H9 (cell line): Measurements from ENCODE around the gene AMOT. TPM values are rescaled to one million over a fixed set of nuclear protein-coding genes. Genes with fewer than 3 reads are reported as not detected.

Experiments
- DNase-seq: peaks from one replicate; pipeline ENCODE4 v3.0.0-alpha.2; 2017
- H2AFZ ChIP-seq: one replicate; pipeline ENCODE4 v1.6.1; 2013; ENCODE audit warnings: mild to moderate bottlenecking, low read length, control low read depth, moderate library complexity
- H2AK5ac ChIP-seq: 2 replicates; pipeline ENCODE4 v1.6.1; 2013; ENCODE audit warnings: low read length, control low read depth, mixed read lengths; ENCODE audit not compliant: insufficient read length
- H2BK120ac ChIP-seq: one replicate; pipeline ENCODE4 v1.6.1; 2013; ENCODE audit warnings: low read depth, mild to moderate bottlenecking, low read length, control low read depth, inconsistent platforms; ENCODE audit not compliant: poor library complexity, severe bottlenecking
- H2BK12ac ChIP-seq: 2 replicates; pipeline ENCODE4 v1.6.1; 2013; ENCODE audit warnings: low read length, control low read depth, mixed read lengths, low read depth; ENCODE audit not compliant: insufficient read length
- H2BK15ac ChIP-seq: 2 replicates; pipeline ENCODE4 v1.6.1; 2013; ENCODE audit warnings: low read depth, low read length, control low read depth
- H2BK20ac ChIP-seq: one replicate; pipeline ENCODE4 v1.6.1; 2013; ENCODE audit warnings: low read depth, mild to moderate bottlenecking, low read length, control low read depth, inconsistent platforms; ENCODE audit not compliant: poor library complexity, severe bottlenecking
- H2BK5ac ChIP-seq: 2 replicates; pipeline ENCODE4 v1.6.1; 2013; ENCODE audit warnings: low read length, control low read depth, mixed read lengths; ENCODE audit not compliant: insufficient read length
- H3K14ac ChIP-seq: 2 replicates; pipeline ENCODE4 v1.6.1; 2013; ENCODE audit warnings: low read length, control low read depth; ENCODE audit not compliant: insufficient read depth
- H3K18ac ChIP-seq: 2 replicates; pipeline ENCODE4 v1.6.1; 2013; ENCODE audit warnings: low read depth, mild to moderate bottlenecking, mixed read lengths, low read length, control low read depth; ENCODE audit not compliant: insufficient read length
- H3K23ac ChIP-seq: 2 replicates; pipeline ENCODE4 v1.6.1; 2013; ENCODE audit warnings: low read length, control low read depth, mixed read lengths, low read depth; ENCODE audit not compliant: insufficient read length
- H3K23me2 ChIP-seq: 2 replicates; pipeline ENCODE4 v1.6.1; 2013; ENCODE audit warnings: low read depth, mild to moderate bottlenecking, mixed read lengths, low read length, control low read depth; ENCODE audit not compliant: insufficient read length, poor library complexity, severe bottlenecking
- H3K27ac ChIP-seq: 2 replicates; pipeline ENCODE4 v1.5.1; 2013; ENCODE audit warnings: low read length, control low read depth, mixed read lengths, low read depth; ENCODE audit not compliant: insufficient read length
- H3K27me3 ChIP-seq: 2 replicates; pipeline ENCODE4 v1.6.1; 2013; ENCODE audit warnings: low read length, control low read depth, inconsistent platforms; ENCODE audit not compliant: insufficient read depth
- H3K4ac ChIP-seq: 2 replicates; pipeline ENCODE4 v1.6.1; 2013; ENCODE audit warnings: low read depth, mild to moderate bottlenecking, control low read depth, inconsistent platforms, low read length, moderate library complexity
- H3K4me1 ChIP-seq: 2 replicates; pipeline ENCODE4 v1.6.1; 2013; ENCODE audit warnings: low read length, control low read depth, inconsistent platforms; ENCODE audit not compliant: insufficient read depth
- H3K4me2 ChIP-seq: 2 replicates; pipeline ENCODE4 v1.6.1; 2013; ENCODE audit warnings: low read length, control low read depth, mixed read lengths; ENCODE audit not compliant: insufficient read length, insufficient read depth
- H3K56ac ChIP-seq: 2 replicates; pipeline ENCODE4 v1.6.1; 2013; ENCODE audit warnings: low read depth, mild to moderate bottlenecking, mixed read lengths, low read length, control low read depth; ENCODE audit not compliant: insufficient read length
- H3K79me1 ChIP-seq: 2 replicates; pipeline ENCODE4 v1.6.1; 2013; ENCODE audit warnings: low read depth, mild to moderate bottlenecking, moderate library complexity, low read length, control low read depth, inconsistent platforms; ENCODE audit not compliant: insufficient read depth, poor library complexity, severe bottlenecking
- H3K79me2 ChIP-seq: 2 replicates; pipeline ENCODE4 v1.6.1; 2013; ENCODE audit warnings: low read length, control low read depth, inconsistent platforms; ENCODE audit not compliant: insufficient read depth
- H3K9ac ChIP-seq: 2 replicates; pipeline ENCODE4 v1.6.1; 2013; ENCODE audit warnings: low read length, control low read depth, mixed read lengths; ENCODE audit not compliant: insufficient read length; ENCODE audit errors: extremely low read depth
- H3K9me3 ChIP-seq: one replicate; pipeline ENCODE4 v1.6.1; 2013; ENCODE audit warnings: low read depth, low read length, inconsistent platforms; ENCODE audit not compliant: control insufficient read depth
- H3T11ph ChIP-seq: one replicate; pipeline ENCODE4 v1.6.1; 2013; ENCODE audit warnings: mild to moderate bottlenecking, low read length, control low read depth, inconsistent platforms
- H4K20me1 ChIP-seq: one replicate; pipeline ENCODE4 v1.6.1; 2013; ENCODE audit not compliant: control insufficient read depth, insufficient read length, insufficient read depth
- H4K5ac ChIP-seq: 2 replicates; pipeline ENCODE4 v1.6.1; 2013; ENCODE audit warnings: low read depth, mild to moderate bottlenecking, mixed read lengths, low read length, control low read depth; ENCODE audit not compliant: insufficient read length
- H4K8ac ChIP-seq: replicated peaks from 2 replicates; pipeline ENCODE4 v1.6.1; 2013; ENCODE audit warnings: low read length, control low read depth, mixed read lengths, low read depth; ENCODE audit not compliant: insufficient read length
- H4K91ac ChIP-seq: 2 replicates; pipeline ENCODE4 v1.6.1; 2013; ENCODE audit warnings: low read depth, mild to moderate bottlenecking, moderate library complexity, mixed read lengths, low read length, control low read depth; ENCODE audit not compliant: insufficient read length
- H3K27ac Mint-ChIP-seq, 3 experiments: 2 replicates in 2 of 3; 3 replicates in 1 of 3; pipeline ENCODE4 v1.8.0; 2020 to 2021; ENCODE audit warnings: mixed read lengths in 3 of 3, mild to moderate bottlenecking in 1 of 3, moderate library complexity in 1 of 3
- H3K27me3 Mint-ChIP-seq: 2 replicates; pipeline ENCODE4 v1.8.0; 2021; ENCODE audit warnings: low read depth, mild to moderate bottlenecking, moderate library complexity, mixed read lengths
- H3K36me3 Mint-ChIP-seq, 3 experiments: 2 replicates in 2 of 3; 3 replicates in 1 of 3; pipeline ENCODE4 v1.8.0; 2020 to 2021; ENCODE audit warnings: low read depth in 3 of 3, mixed read lengths in 3 of 3; ENCODE audit not compliant: insufficient read depth in 1 of 3
- H3K4me1 Mint-ChIP-seq, 2 experiments: 2 replicates each; pipeline ENCODE4 v1.8.0; 2020; ENCODE audit warnings: mixed read lengths in 2 of 2
- H3K4me3 Mint-ChIP-seq, 2 experiments: 2 replicates in 1 of 2; 3 replicates in 1 of 2; pipeline ENCODE4 v1.8.0; 2020 to 2021; ENCODE audit warnings: mild to moderate bottlenecking in 2 of 2, mixed read lengths in 2 of 2, moderate library complexity in 1 of 2
- H3K9me3 Mint-ChIP-seq, 2 experiments: 2 replicates in 1 of 2; 3 replicates in 1 of 2; pipeline ENCODE4 v1.8.0; 2020; ENCODE audit warnings: mild to moderate bottlenecking in 2 of 2, mixed read lengths in 2 of 2, moderate library complexity in 1 of 2
- WGBS: extraction: QIAGEN DNeasy Blood & Tissue Kit; methylation state at CpG from one replicate; pipeline ENCODE4 v1.1.7; 2013; ENCODE audit warnings: missing lambda C conversion rate, low lambda C conversion rate, mixed read lengths; ENCODE audit not compliant: insufficient read length; ENCODE audit errors: extremely low coverage; 5-methylcytosine and 5-hydroxymethylcytosine counted together
- total RNA-seq: library from RNA; stranded (reverse); gene quantifications from 2 replicates; pipeline ENCODE4 v1.2.1, GENCODE V29; 2021
- TF ChIP-seq, protein P1 (sequence below): fragments of 200-600 bp; sonication (generic); conservative IDR thresholded peaks from 3 replicates; pipeline ENCODE4 v1.8.0; 2021; ENCODE audit warnings: antibody characterized with exemption, mild to moderate bottlenecking

AMOT gene
- total RNA-seq, 1 experiment from 2014 or later: 17.6 TPM

DNA sequence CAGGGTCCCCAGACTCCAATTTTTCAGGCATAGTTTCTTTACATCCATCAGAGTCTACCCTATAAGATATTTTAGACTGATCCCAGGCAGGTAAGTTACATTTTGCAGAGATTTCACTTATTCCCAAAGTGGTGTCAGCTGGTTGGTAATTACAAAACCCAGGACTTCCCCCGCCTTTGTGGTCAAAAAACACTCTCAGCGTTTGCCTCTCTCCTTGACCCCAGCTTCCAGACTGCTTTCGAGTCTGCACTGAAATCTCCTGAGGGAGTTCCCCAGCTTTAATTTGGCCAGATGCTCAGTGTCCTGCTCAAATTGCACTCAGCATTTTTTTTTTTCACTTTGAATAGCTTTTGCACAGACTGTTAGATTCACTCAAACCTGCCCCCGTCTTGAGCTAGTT is 11.2 kb upstream of the AMOT start:
- H3K9me3 Mint-ChIP-seq: no peaks in the 10 kb centered on the region; a peak in 1 of 5 replicates
- no peaks in the 10 kb centered on the region; the same call in 1 of the 2 replicates for H3K27me3 Mint-ChIP-seq
- H3K4me2 ChIP-seq: no peak overlapping the region
- H3K79me2 ChIP-seq: no peaks in the 10 kb centered on the region
- H3K14ac ChIP-seq: no peak overlapping the region
- no peak overlapping the region for H3T11ph ChIP-seq
- H2BK120ac ChIP-seq: no peak overlapping the region
- H4K5ac ChIP-seq: no peak overlapping the region
- no peak overlapping the region for H2BK20ac ChIP-seq
- TF ChIP-seq, protein P1, sequence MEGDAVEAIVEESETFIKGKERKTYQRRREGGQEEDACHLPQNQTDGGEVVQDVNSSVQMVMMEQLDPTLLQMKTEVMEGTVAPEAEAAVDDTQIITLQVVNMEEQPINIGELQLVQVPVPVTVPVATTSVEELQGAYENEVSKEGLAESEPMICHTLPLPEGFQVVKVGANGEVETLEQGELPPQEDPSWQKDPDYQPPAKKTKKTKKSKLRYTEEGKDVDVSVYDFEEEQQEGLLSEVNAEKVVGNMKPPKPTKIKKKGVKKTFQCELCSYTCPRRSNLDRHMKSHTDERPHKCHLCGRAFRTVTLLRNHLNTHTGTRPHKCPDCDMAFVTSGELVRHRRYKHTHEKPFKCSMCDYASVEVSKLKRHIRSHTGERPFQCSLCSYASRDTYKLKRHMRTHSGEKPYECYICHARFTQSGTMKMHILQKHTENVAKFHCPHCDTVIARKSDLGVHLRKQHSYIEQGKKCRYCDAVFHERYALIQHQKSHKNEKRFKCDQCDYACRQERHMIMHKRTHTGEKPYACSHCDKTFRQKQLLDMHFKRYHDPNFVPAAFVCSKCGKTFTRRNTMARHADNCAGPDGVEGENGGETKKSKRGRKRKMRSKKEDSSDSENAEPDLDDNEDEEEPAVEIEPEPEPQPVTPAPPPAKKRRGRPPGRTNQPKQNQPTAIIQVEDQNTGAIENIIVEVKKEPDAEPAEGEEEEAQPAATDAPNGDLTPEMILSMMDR: no peak
- no peak overlapping the region; a peak in 1 of 7 replicates for H3K27ac Mint-ChIP-seq
- H2BK15ac ChIP-seq: no peak overlapping the region
- H3K23me2 ChIP-seq: no peaks in the 10 kb centered on the region
- H4K91ac ChIP-seq: no peak overlapping the region
- H3K4ac ChIP-seq: no peak overlapping the region
- H2BK5ac ChIP-seq: no peak overlapping the region
- H3K9ac ChIP-seq: no peak overlapping the region
- H3K36me3 Mint-ChIP-seq: peaks cover 0 to 8% (median 0%) of the 10 kb centered on the region in 3 experiments; a peak in 1 of 7 replicates
- no peak overlapping the region for H3K27ac ChIP-seq
- no peak overlapping the region for H4K8ac ChIP-seq
- no peak overlapping the region for H2AK5ac ChIP-seq
- no peak overlapping the region for H3K4me3 Mint-ChIP-seq
- H3K4me1 ChIP-seq: peaks cover 4% of the 10 kb centered on the region; the same call in 1 of the 2 replicates
- no peaks in the 10 kb centered on the region for H3K9me3 ChIP-seq
- H2BK12ac ChIP-seq: no peak overlapping the region
- no peak overlapping the region for H3K56ac ChIP-seq
- H4K20me1 ChIP-seq: no peaks in the 10 kb centered on the region
- H3K18ac ChIP-seq: no peak overlapping the region
- H3K4me1 Mint-ChIP-seq: peaks cover 24% of the 10 kb centered on the region in 2 experiments
- no CpG with 5 or more reads among the region's 4 CpGs for WGBS
- H3K27me3 ChIP-seq: no peaks in the 10 kb centered on the region
- DNase-seq: no peak
- no peak overlapping the region for H3K23ac ChIP-seq
- no peak overlapping the region for H2AFZ ChIP-seq
- H3K79me1 ChIP-seq: no peaks in the 10 kb centered on the region
